ENCODE results near the gene TEPSIN. TPM values are rescaled to one million over a fixed set of nuclear protein-coding genes. Genes with fewer than 3 reads are reported as not detected.

TEPSIN gene
- total RNA-seq, 1 donor from 2014 or later = 13.4 TPM

DNA sequence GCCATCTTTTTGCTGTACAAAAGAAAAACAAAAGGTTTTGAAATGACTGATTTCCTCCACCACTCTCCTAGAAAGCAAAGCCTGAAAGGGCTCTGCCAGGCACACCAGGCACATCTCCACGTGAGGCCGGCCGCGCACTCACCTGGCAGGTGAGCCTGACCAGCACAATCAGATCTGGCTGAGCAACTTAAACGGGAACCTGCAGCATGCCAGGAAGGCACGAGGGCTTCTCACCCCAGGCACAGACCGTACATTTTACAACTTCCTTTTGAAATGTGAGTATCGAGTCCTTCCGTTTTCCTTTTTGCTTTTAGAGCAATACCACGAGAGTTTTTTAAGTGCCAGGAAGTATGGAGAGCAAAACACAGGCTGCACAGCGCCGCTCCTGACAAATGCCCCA is 33.8 kb upstream of the TEPSIN start:
- ATAC-seq (ENCODE audit: poor library complexity) = no peak
- intact Hi-C loops (cut with DNase I) = no loop called here
- DNase-seq = no peak

- intact Hi-C loops (cut with DNase I) = no loop called here
- no peak for DNase-seq
- no peak for ATAC-seq (ENCODE audit: poor library complexity)
Measured at GRCh38 chr17:81271226-81271625, 32.4 kb upstream of the TEPSIN start.

DNA sequence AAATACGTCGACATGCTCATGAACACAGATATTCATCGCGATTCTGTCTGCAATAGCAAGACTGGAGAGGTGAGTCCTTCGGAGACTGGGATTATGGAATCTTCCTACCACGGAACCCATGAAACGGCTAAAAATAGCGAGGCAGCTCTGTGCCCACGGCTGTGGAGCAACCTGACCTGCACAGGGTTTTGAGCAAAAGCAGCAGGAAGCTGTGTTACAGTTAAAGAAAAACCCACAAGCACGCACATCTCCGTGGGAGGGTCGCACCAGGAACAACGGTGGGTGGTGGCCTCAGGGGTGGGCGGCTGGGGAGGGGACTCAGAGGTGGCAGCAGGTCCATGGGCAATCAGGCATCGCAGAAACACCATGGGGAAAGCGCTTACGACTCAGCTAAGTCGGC is 31.4 kb upstream of the TEPSIN start:
- DNase-seq (no peak), ATAC-seq (ENCODE audit: poor library complexity) (no peak)
- intact Hi-C loops (cut with DNase I) = no loop called here

- DNase-seq (no peak), ATAC-seq (ENCODE audit: poor library complexity) (no peak)
Measured at GRCh38 chr17:81267390-81268067, 28.7 kb upstream of the TEPSIN start.

DNA sequence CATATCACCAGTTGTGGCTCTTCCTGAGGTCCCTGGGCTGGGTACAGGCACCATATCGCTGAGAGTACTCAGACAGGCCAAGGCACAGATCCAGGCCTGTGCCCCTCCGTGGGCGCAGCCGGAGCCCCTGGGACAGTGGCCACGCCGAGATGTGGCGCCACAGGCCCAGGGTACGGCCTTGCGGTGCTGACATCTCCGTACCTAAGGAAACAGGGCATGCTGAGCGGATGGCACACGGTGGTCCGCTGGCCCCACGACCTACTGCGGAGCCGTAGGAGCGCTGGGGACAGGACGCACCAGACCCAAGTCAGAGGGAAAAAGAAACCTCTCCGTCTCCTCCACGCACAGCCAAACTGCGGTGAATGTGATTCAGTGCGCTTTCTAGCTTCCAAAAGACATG is 26.7 kb upstream of the TEPSIN start:
- no peak for DNase-seq
- ATAC-seq (ENCODE audit: poor library complexity) = no peak
- intact Hi-C loops (cut with DNase I) = no loop called here

More at GRCh38 chr17:81267390-81268067, 28.7 kb upstream of the TEPSIN start:
- intact Hi-C loops (cut with DNase I) = no loop called here

- DNase-seq (no peak), ATAC-seq (ENCODE audit: poor library complexity) (no peak)
- intact Hi-C loops (cut with DNase I) = no loop called here
Measured at GRCh38 chr17:81264640-81265039, 25.8 kb upstream of the TEPSIN start.

GRCh38 chr17:81263371-81264181 is 24.7 kb upstream of the TEPSIN start:
- no peak for DNase-seq
- no peak for ATAC-seq (ENCODE audit: poor library complexity)
- intact Hi-C loops (cut with DNase I) = no loop called here

DNA sequence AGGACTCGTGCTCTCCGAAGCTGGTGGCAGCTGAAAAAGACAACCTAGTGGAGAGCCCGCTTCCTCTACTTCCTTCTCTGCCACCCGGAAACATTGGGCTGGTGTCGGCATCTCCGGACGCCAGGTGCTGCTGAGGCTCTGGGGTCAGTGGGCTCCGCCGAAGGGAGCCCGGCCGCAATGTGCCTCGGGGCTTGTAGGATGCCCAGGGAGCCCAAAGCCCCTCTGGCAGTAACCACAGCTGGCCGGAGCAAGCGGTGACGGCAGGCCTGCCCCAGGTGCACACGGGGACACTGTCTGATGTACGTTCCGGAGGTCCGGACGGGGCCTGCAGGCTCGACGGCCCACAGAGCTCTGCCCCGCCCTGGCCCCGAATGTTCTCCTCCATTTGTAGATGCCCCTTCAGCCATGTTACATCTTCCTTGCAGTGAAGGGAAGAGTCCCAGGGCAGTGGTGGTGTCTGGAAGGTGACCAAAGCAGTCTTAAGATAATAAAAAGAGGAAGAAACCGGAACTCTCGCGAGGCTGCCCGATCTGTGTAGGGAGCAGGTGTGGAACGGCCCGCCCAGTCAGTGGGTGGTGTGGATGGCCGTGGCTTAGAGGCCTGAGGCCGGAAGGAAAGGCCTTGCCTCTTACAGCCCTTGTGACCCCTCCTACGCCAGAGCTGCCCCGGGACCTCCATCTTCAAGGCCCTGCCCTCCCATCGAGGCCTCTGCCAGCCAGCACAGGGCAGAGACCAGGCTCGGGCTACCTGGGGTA is 22.9 kb upstream of the TEPSIN start:
- no peak for DNase-seq
- no peak for ATAC-seq (ENCODE audit: poor library complexity)
- intact Hi-C loops (cut with DNase I) = no loop called here

GRCh38 chr17:81261096-81261495 is 22.2 kb upstream of the TEPSIN start:
- ATAC-seq (ENCODE audit: poor library complexity) = no peak
- intact Hi-C loops (cut with DNase I) = no loop called here
- no peak for DNase-seq

GRCh38 chr17:81260641-81261040 is 21.8 kb upstream of the TEPSIN start:
- intact Hi-C loops (cut with DNase I) = no loop called here
- ATAC-seq (ENCODE audit: poor library complexity) (no peak), DNase-seq (no peak)

- intact Hi-C loops (cut with DNase I) = no loop called here
- no peak for DNase-seq
- no peak for ATAC-seq (ENCODE audit: poor library complexity)
Measured at GRCh38 chr17:81260171-81260570, 21.3 kb upstream of the TEPSIN start.

- intact Hi-C loops (cut with DNase I) = no loop called here
- ATAC-seq (ENCODE audit: poor library complexity) = no peak
- DNase-seq = no peak
Measured at GRCh38 chr17:81259058-81259605, 20.3 kb upstream of the TEPSIN start.

DNA sequence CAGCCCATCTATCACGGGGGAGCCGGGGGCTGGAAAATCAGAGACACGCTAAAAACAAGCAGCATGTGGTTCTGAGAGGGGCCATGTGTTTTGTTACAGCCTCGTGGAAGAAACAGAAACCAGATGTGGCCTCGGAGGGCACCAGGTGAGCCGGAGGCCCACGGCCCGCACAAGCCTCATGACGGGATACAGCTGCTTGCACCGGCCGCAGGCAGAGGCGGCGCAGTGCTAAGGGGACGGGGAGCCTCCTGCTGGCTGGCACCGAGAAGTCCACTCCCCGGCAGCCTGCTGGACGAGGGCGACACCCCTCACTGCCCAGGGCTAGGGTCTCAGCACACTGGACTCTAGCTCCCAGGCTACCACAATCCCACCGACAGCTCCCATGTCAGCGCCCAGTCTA is 19.4 kb upstream of the TEPSIN start:
- no peak for ATAC-seq (ENCODE audit: poor library complexity)
- no peak for DNase-seq
- intact Hi-C loops (cut with DNase I) = no loop called here

GRCh38 chr17:81257533-81257932 is 18.7 kb upstream of the TEPSIN start:
- intact Hi-C loops (cut with DNase I) = no loop called here
- DNase-seq (no peak), ATAC-seq (ENCODE audit: poor library complexity) (no peak)

- intact Hi-C loops (cut with DNase I) = no loop called here
- ATAC-seq (ENCODE audit: poor library complexity) = no peak
- no peak for DNase-seq
Measured at GRCh38 chr17:81256616-81257015, 17.8 kb upstream of the TEPSIN start.

- peak; percentile 91 for ATAC-seq (ENCODE audit: poor library complexity)
- peak; percentile 92 for DNase-seq
- intact Hi-C loops (cut with DNase I) = loop anchor here (5.0 kb wide), 2 partner anchors 227 to 347 kb away; no protein-coding TSS in a partner anchor
Measured at GRCh38 chr17:81254955-81255717, 16.3 kb upstream of the TEPSIN start.

GRCh38 chr17:81253358-81254131 is 14.7 kb upstream of the TEPSIN start:
- ATAC-seq (ENCODE audit: poor library complexity) (peak; percentile 50), DNase-seq (peak; percentile 70)
- intact Hi-C loops (cut with DNase I) = loop anchor here (5.0 kb wide), 2 partner anchors 229 to 349 kb away; no protein-coding TSS in a partner anchor

DNA sequence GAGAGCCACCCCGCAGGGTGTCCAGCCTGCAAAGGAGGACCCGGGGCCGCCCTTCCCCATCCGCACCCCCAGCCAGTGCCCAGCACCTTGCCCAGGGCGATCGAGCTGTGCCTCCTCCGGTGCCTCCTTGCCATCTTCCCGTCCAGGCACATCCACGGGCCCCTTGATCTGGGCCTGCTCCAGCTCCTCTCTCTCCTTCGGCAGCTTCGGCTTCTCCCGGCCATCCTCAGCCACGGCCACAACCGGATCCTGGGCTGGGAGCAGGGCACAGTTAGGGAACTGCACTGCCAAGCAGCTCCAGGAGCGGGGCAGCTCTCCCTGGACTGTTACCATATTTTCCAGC is 14.1 kb upstream of the TEPSIN start:
- DNase-seq (no peak), ATAC-seq (ENCODE audit: poor library complexity) (no peak)
- intact Hi-C loops (cut with DNase I) = loop anchor here (5.0 kb wide), 2 partner anchors 229 to 349 kb away; no protein-coding TSS in a partner anchor

All from Right ventricle myocardium superior (tissue), 1 donor.